ENCODE data around the gene OASL.
"Not testable (repeated sequence)": the region's sequence is repeated elsewhere in the genome, so short reads cannot be mapped to it uniquely, and the experiment has no call there.

The OASL gene

GRCh38 chr12:121038861-121039668 is at the start of gene OASL:
TSS of gene OASL (minus strand) at chr12:121039246. CDS start at chr12:121038971, 275 bp downstream.
- peak; percentile 19 for DNase-seq

- DNase-seq, result no peak
These were observed 49.1 kb upstream of the OASL start for GRCh38 chr12:121088195-121088585.

GRCh38 chr12:121087467-121088194 is 48.6 kb upstream of the OASL start:
- DNase-seq, result no peak

- no peak for DNase-seq
These were observed 47.8 kb upstream of the OASL start for GRCh38 chr12:121086781-121087295.

- no peak for DNase-seq
These were observed 46.7 kb upstream of the OASL start for GRCh38 chr12:121085506-121086353.

- DNase-seq, result no peak
These were observed 46.0 kb upstream of the OASL start for GRCh38 chr12:121085069-121085468.

- DNase-seq, result no peak
These were observed 45.2 kb upstream of the OASL start for GRCh38 chr12:121084229-121084628.

- no peak for DNase-seq
These were observed 41.9 kb upstream of the OASL start for GRCh38 chr12:121080909-121081308.

- DNase-seq, result no peak
These were observed 40.8 kb upstream of the OASL start for GRCh38 chr12:121079736-121080272.

- DNase-seq, result not testable (repeated sequence)
These were observed 38.4 kb upstream of the OASL start for GRCh38 chr12:121077440-121077839.

- DNase-seq, result not testable (repeated sequence)
These were observed 36.9 kb upstream of the OASL start for GRCh38 chr12:121075911-121076310.

- no peak for DNase-seq
These were observed 33.1 kb upstream of the OASL start for GRCh38 chr12:121072147-121072546.

- no peak for DNase-seq
These were observed 30.2 kb upstream of the OASL start for GRCh38 chr12:121069206-121069605.

- no peak for DNase-seq
These were observed 26.3 kb upstream of the OASL start for GRCh38 chr12:121065345-121065744.

- DNase-seq, result not testable (repeated sequence)
These were observed 25.5 kb upstream of the OASL start for GRCh38 chr12:121064586-121064985.

- DNase-seq, result no peak
These were observed 25.1 kb upstream of the OASL start for GRCh38 chr12:121064116-121064515.

- no peak for DNase-seq
These were observed 23.5 kb upstream of the OASL start for GRCh38 chr12:121062391-121063045.

- DNase-seq, result peak; percentile 31
These were observed 22.8 kb upstream of the OASL start for GRCh38 chr12:121061831-121062230.

- DNase-seq, result peak; percentile 62
These were observed 21.3 kb upstream of the OASL start for GRCh38 chr12:121060149-121061001.

- DNase-seq, result no peak
These were observed 20.2 kb upstream of the OASL start for GRCh38 chr12:121059031-121059898.

Measured in HCEC 1CT (cell line).